HG03520 (cell line): Measurements from ENCODE around the gene OR2W1.

ENCODE experiments used
- ATAC-seq: cut with Tn5 transposase; IDR thresholded peaks from one replicate; pipeline ENCODE4 v1.9.1; 2021; ENCODE audit warnings: mild to moderate bottlenecking, moderate library complexity; ENCODE audit not compliant: unreplicated experiment

OR2W1 gene

GRCh38 chr6:29045075-29045474 is at the start of gene OR2W1:
TSS of gene OR2W1 (minus strand) at chr6:29045175. CDS start at chr6:29045175, 0 bp downstream.
- ATAC-seq = no peak

GRCh38 chr6:29092957-29093356 is 48.0 kb upstream of the OR2W1 start:
- ATAC-seq = no peak

- no peak for ATAC-seq
Measured at GRCh38 chr6:29087213-29087612, 42.2 kb upstream of the OR2W1 start, which contains the start of gene OR2B3. TSS of gene OR2B3 (minus strand) at chr6:29087313. CDS start at chr6:29087248, 65 bp downstream.

GRCh38 chr6:29082457-29082856 is 37.5 kb upstream of the OR2W1 start:
- ATAC-seq = no peak

- no peak for ATAC-seq
Measured at GRCh38 chr6:29081312-29081711, 36.3 kb upstream of the OR2W1 start.

- no peak for ATAC-seq
Measured at GRCh38 chr6:29079203-29079602, 34.2 kb upstream of the OR2W1 start.

GRCh38 chr6:29071831-29072723 is 27.1 kb upstream of the OR2W1 start:
- ATAC-seq = no peak

- ATAC-seq = no peak
Measured at GRCh38 chr6:29051680-29052079, 6.7 kb upstream of the OR2W1 start.

GRCh38 chr6:29035951-29036350 is 9.0 kb downstream of the OR2W1 start:
- no peak for ATAC-seq

- no peak for ATAC-seq
Measured at GRCh38 chr6:29028821-29029220, 16.2 kb downstream of the OR2W1 start.

GRCh38 chr6:29025927-29026585 is 18.9 kb downstream of the OR2W1 start:
- ATAC-seq = no peak

GRCh38 chr6:29021434-29021833 is 23.5 kb downstream of the OR2W1 start:
- no peak for ATAC-seq

- ATAC-seq = no peak
Measured at GRCh38 chr6:29019629-29020028, 25.3 kb downstream of the OR2W1 start.

- ATAC-seq = no peak
Measured at GRCh38 chr6:29017428-29017802, 27.6 kb downstream of the OR2W1 start.

- peak; percentile 86 for ATAC-seq
Measured at GRCh38 chr6:29016559-29017427, 28.2 kb downstream of the OR2W1 start.

- ATAC-seq = no peak
Measured at GRCh38 chr6:29014729-29015608, 30.0 kb downstream of the OR2W1 start.

GRCh38 chr6:29011276-29011734 is 33.7 kb downstream of the OR2W1 start:
- no peak for ATAC-seq

- ATAC-seq = no peak
Measured at GRCh38 chr6:29009358-29009757, 35.6 kb downstream of the OR2W1 start.

GRCh38 chr6:29008089-29008488 is 36.9 kb downstream of the OR2W1 start:
- ATAC-seq = no peak
